ENCODE data around the gene GLT1D1. TPM values are rescaled to one million over a fixed set of nuclear protein-coding genes. Genes with fewer than 3 reads are reported as not detected.

The GLT1D1 gene
- total and polyA plus RNA-seq, 2 of the 8 experiments (the other 6 are each of a cell fraction or from before 2014, with no cell fraction given), result 1.5 to 3.6 TPM

DNA sequence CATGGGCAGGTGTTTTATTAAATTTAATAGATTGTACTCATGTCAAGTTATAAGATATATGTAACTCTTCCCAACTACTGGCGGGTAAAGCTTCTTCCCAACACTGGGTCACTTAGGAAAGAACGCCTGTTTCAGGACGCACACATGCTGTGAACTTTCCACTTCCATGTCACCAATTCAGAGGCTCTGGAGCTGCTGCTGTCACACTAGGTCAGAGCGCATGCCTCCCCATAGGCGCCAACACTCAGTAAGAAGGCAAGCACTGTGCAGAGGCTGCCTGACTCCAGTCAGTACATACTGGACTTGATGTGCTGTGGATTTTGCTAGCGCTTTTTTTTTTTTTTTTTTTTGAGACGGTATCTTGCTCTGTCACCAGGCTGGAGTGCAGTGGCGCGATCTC lies 46.7 kb upstream of the GLT1D1 start:
- Histone ChIP-seq H3K4ac (replicated peaks; ENCODE audit: insufficient read length, low read depth, low read length) (no peak overlapping the region), H3K9ac (replicated peaks in 1 of 4; ENCODE audit: extremely low read depth in 1 of 4, low read depth in 3 of 4, low read length in 3 of 4) (no peak overlapping the region), H3K9me3 (ENCODE audit: insufficient read depth in 2 of 2, low read depth in 1 of 2, low read length in 1 of 2) (no peaks in the 10 kb centered on the region), H2AFZ (ENCODE audit: low read length) (no peak overlapping the region), H3K4me3 (ENCODE audit: extremely low read depth in 1 of 4, insufficient read depth in 2 of 4, low read depth in 3 of 4, low read length in 4 of 4) (no peak overlapping the region), H3K23ac (ENCODE audit: insufficient read length) (no peak overlapping the region), H2BK15ac (ENCODE audit: low read length) (no peak overlapping the region), H3K18ac (ENCODE audit: extremely low read depth, low read length) (no peak overlapping the region), H2AK5ac (ENCODE audit: low read depth, low read length) (no peak overlapping the region), H4K20me1 (replicated peaks in 1 of 2; ENCODE audit: control insufficient read depth in 1 of 2, insufficient read depth in 2 of 2, low read length in 2 of 2) (peaks cover 17 to 29% of the 10 kb centered on the region in 2 experiments), H4K8ac (ENCODE audit: extremely low read depth, insufficient read depth, low read length) (no peak overlapping the region), H2BK120ac (replicated peaks; ENCODE audit: low read depth, low read length) (no peak overlapping the region), H3K27me3 (replicated peaks in 1 of 4; ENCODE audit: control insufficient read depth in 3 of 4, extremely low read depth in 1 of 4, insufficient read depth in 3 of 4, low read length in 3 of 4) (no peaks in the 10 kb centered on the region), H3K14ac (ENCODE audit: insufficient read length) (no peak overlapping the region), H3K4me2 (ENCODE audit: insufficient read depth in 1 of 2, low read depth in 2 of 2, low read length in 2 of 2) (no peak overlapping the region), H2BK5ac (ENCODE audit: low read depth, low read length) (no peak overlapping the region), H3K36me3 (ENCODE audit: control insufficient read depth in 2 of 4, insufficient read depth in 4 of 4, low read length in 3 of 4) (peaks cover 6 to 38% (median 13%) of the 10 kb centered on the region in 4 experiments; a peak in 6 of 8 replicates), H3K4me1 (replicated peaks in 1 of 4; ENCODE audit: control insufficient read depth in 3 of 4, insufficient read depth in 4 of 4, low read length in 3 of 4) (peaks cover 0 to 4% (median 0%) of the 10 kb centered on the region in 4 experiments; a peak in 2 of 7 replicates), H3K27ac (ENCODE audit: low read depth, low read length) (no peak overlapping the region), H2BK20ac (ENCODE audit: low read length) (no peak overlapping the region), H2BK12ac (ENCODE audit: low read depth, low read length) (no peak overlapping the region), H3K79me2 (ENCODE audit: control insufficient read depth in 1 of 2, insufficient read depth in 2 of 2, low read length in 2 of 2) (peaks cover 0 to 58% of the 10 kb centered on the region in 2 experiments; a peak in 2 of 4 replicates), H3K79me1 (ENCODE audit: low read depth, low read length) (peaks cover 12% of the 10 kb centered on the region; the same call in 1 of the 2 replicates), H4K5ac (ENCODE audit: insufficient read length, low read depth, low read length) (no peak overlapping the region), H3K56ac (replicated peaks; ENCODE audit: insufficient read length, low read depth, low read length) (no peak overlapping the region), H4K91ac (replicated peaks; ENCODE audit: insufficient read length, low read length) (no peak overlapping the region), H3K23me2 (ENCODE audit: low read depth, low read length) (no peaks in the 10 kb centered on the region)
- FAIRE-seq (no peak), DNase-seq (ENCODE audit: low read depth in 1 of 2, low spot score in 2 of 2) (no peak)
- no peak for TF ChIP-seq POU5F1 (IDR thresholded peaks at IDR 0.05; ENCODE audit: low read depth, low read length)
- no peak for TF ChIP-seq CBX5 (IDR thresholded peaks at IDR 0.05; ENCODE audit: low read depth, low read length)
- TF ChIP-seq HDAC2 (IDR thresholded peaks at IDR 0.05; ENCODE audit: borderline replicate concordance in 1 of 2, low read depth in 2 of 2, low read length in 2 of 2), result no peak
- TF ChIP-seq SIRT6 (IDR thresholded peaks at IDR 0.05; ENCODE audit: low read length), result no peak
- TF ChIP-seq TCF12 (IDR thresholded peaks at IDR 0.05; ENCODE audit: low read depth, low read length), result no peak
- no peak for TF ChIP-seq MAFK (IDR thresholded peaks at IDR 0.05; ENCODE audit: low read depth, low read length)
- no peak for TF ChIP-seq KDM4A (IDR thresholded peaks at IDR 0.05; ENCODE audit: low read depth, low read length, severe bottlenecking)
- TF ChIP-seq NRF1 (IDR thresholded peaks at IDR 0.05; ENCODE audit: low read depth, low read length), result no peak
- no peak for TF ChIP-seq BCL11A (IDR thresholded peaks at IDR 0.05; ENCODE audit: low read depth in 2 of 2, low read length in 2 of 2)
- TF ChIP-seq, protein P1, sequence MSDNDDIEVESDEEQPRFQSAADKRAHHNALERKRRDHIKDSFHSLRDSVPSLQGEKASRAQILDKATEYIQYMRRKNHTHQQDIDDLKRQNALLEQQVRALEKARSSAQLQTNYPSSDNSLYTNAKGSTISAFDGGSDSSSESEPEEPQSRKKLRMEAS (IDR thresholded peaks at IDR 0.05), result no peak
- no peak for TF ChIP-seq KDM5A (IDR thresholded peaks at IDR 0.05; ENCODE audit: low read length)
- ChIA-PET CTCF (ENCODE audit: partially characterized antibody) (interaction anchor here (0.9 to 2.0 kb wide), 4 partner anchors 8 to 223 kb away, joined by 3 to 6 read pairs (median 4); no protein-coding TSS in a partner anchor), POLR2A (ENCODE audit: partially characterized antibody) (interaction anchor here (0.7 kb wide), 1 partner anchor 9 kb away, joined by 3 read pairs; no protein-coding TSS in a partner anchor)
- WGBS, 2 experiments (ENCODE audit: extremely low coverage in 1 of 2, insufficient coverage in 1 of 2, insufficient read length in 1 of 2, insufficient replicate concordance in 2 of 2, low coverage in 1 of 2, low lambda C conversion rate in 2 of 2, missing lambda C conversion rate in 1 of 2), result 93% methylated on average over 7 of the region's 9 CpGs; no CpG with 5 or more reads in 1 of the 2 experiments

Data from H1 (cell line).